Right lobe of liver (tissue), 4 donors: ENCODE data around the gene PELI2.

Experiments used
- CTCF ChIP-seq, 4 donors: fragments of 200-600 bp in 3 of 4; fragments of 450-650 bp in 1 of 4; IDR thresholded peaks; one replicate each; pipeline versions ENCODE4 v1.5.1 to v1.8.0; 2016 to 2022; ENCODE audit warnings: antibody characterized with exemption in 4 of 4, mild to moderate bottlenecking in 2 of 4
- POLR2A ChIP-seq: fragments of 450-650 bp; IDR thresholded peaks from one replicate; pipeline ENCODE4 v1.6.1; 2017; ENCODE audit warnings: antibody characterized with exemption, mild to moderate bottlenecking
- donor health status: DM: no; HTN: no; CAD: no.
- donor health status: DM: no; HTN: no; CAD: no.
- donor health status: DM: no; HTN: yes; CAD: no.

GRCh38 chr14:56206596-56206995 lies 88.4 kb downstream of the PELI2 start:
- TF ChIP-seq POLR2A (no peak), CTCF (IDR thresholded peaks at IDR 0.05) (no peak)
